Lower leg skin (tissue), 4 donors: ENCODE data around the gene FAM184A. TPM values are rescaled to one million over a fixed set of nuclear protein-coding genes. Genes with fewer than 3 reads are reported as not detected.

ENCODE experiments used
- DNase-seq, 2 donors: peaks; one replicate each; pipeline ENCODE4 v3.0.0-alpha.2; 2019; ENCODE audit warnings: low spot score in 2 of 2
- H3K4me3 ChIP-seq: fragments of 200-600 bp; sonication (generic); 2 replicates; pipeline ENCODE4 v1.5.1; 2017; ENCODE audit warnings: mild to moderate bottlenecking, low read depth; ENCODE audit not compliant: poor library complexity, severe bottlenecking
- CTCF ChIP-seq, 3 donors: fragments of 450-650 bp; IDR thresholded peaks; one replicate each; pipeline ENCODE4 v1.5.1; 2016; ENCODE audit warnings: antibody characterized with exemption in 3 of 3, mild to moderate bottlenecking in 3 of 3, moderate library complexity in 2 of 3
- POLR2A ChIP-seq, 2 donors: fragments of 450-650 bp; IDR thresholded peaks; one replicate each; pipeline ENCODE4 v1.6.1; 2016 to 2017; ENCODE audit warnings: antibody characterized with exemption in 2 of 2, mild to moderate bottlenecking in 1 of 2, moderate library complexity in 1 of 2
- WGBS, 2 donors: methylation state at CpG; one replicate each; pipeline ENCODE4 v1.1.5; 2018; 5-methylcytosine and 5-hydroxymethylcytosine counted together
- intact Hi-C: fragments of 100-400 bp; cut with DNase I; formaldehyde crosslinking; loops from one replicate; pipeline ENCODE4 v1.15.0; 2023; ENCODE audit warnings: low total_unique reads
- total RNA-seq, 4 donors: library from RNA; depleted of rRNA; stranded (reverse); fragments of >200 nt; gene quantifications; one replicate each; pipeline ENCODE4 v1.1.0, GENCODE V29; 2016

The FAM184A gene
- total RNA-seq, 4 donors from 2014 or later, result 0.57 to 3.4 (median 1.4) TPM

GRCh38 chr6:118986312-118986711 lies 92.2 kb downstream of the FAM184A start:
- TF ChIP-seq CTCF (IDR thresholded peaks at IDR 0.05), result no peak
- no peak for TF ChIP-seq POLR2A (IDR thresholded peaks at IDR 0.05)
- H3K4me3 ChIP-seq, result no peak overlapping the region
- intact Hi-C loops, result no loop called here
- 91 to 97% methylated on average over 1 of the region's 1 CpG for WGBS, 2 donors
- DNase-seq, result no peak

GRCh38 chr6:118985123-118985830 lies 93.2 kb downstream of the FAM184A start:
- 90 to 91% methylated on average over 3 of the region's 3 CpGs for WGBS, 2 donors
- H3K4me3 ChIP-seq, result no peak overlapping the region
- intact Hi-C loops, result no loop called here
- DNase-seq, result no peak
- TF ChIP-seq POLR2A (IDR thresholded peaks at IDR 0.05) (no peak), CTCF (IDR thresholded peaks at IDR 0.05) (no peak)

- no peak for TF ChIP-seq CTCF (IDR thresholded peaks at IDR 0.05)
- no peak for TF ChIP-seq POLR2A (IDR thresholded peaks at IDR 0.05)
- 98 to 99% methylated on average over 2 of the region's 2 CpGs for WGBS, 2 donors
- no peak for DNase-seq
- no peak overlapping the region for H3K4me3 ChIP-seq
- intact Hi-C loops, result no loop called here
Measured at GRCh38 chr6:118984342-118984741, 94.1 kb downstream of the FAM184A start.

GRCh38 chr6:118982575-118982911 lies 95.9 kb downstream of the FAM184A start:
- WGBS, 2 donors, result 81 to 90% methylated on average over 3 of the region's 3 CpGs
- no peak overlapping the region for H3K4me3 ChIP-seq
- no peak for DNase-seq
- TF ChIP-seq POLR2A (IDR thresholded peaks at IDR 0.05), result no peak
- TF ChIP-seq CTCF (IDR thresholded peaks at IDR 0.05), result no peak
- intact Hi-C loops, result no loop called here

- H3K4me3 ChIP-seq, result no peak overlapping the region
- 73 to 78% methylated on average over 6 of the region's 6 CpGs for WGBS, 2 donors
- no peak for TF ChIP-seq POLR2A (IDR thresholded peaks at IDR 0.05)
- TF ChIP-seq CTCF (IDR thresholded peaks at IDR 0.05), result no peak
- no peak for DNase-seq
- intact Hi-C loops, result no loop called here
Measured at GRCh38 chr6:118981884-118982574, 96.4 kb downstream of the FAM184A start.
